Fibroblast of lung (primary cell): ENCODE results near the gene GNGT2. TPM values are rescaled to one million over a fixed set of nuclear protein-coding genes. Genes with fewer than 3 reads are reported as not detected.
"Not testable (repeated sequence)": the region's sequence is repeated elsewhere in the genome, so short reads cannot be mapped to it uniquely, and the experiment has no call there.

Experiments
- DNase-seq, 2 donors: peaks; one replicate each; pipeline versions ENCODE4 v3.0.0 to v3.0.0-alpha.2; 2010; ENCODE audit warnings: low read depth in 2 of 2
- H2AFZ ChIP-seq: 2 replicates; pipeline ENCODE4 v1.5.1; 2012; ENCODE audit warnings: low read length, control low read depth, inconsistent platforms
- H3K27ac ChIP-seq: 2 replicates; pipeline ENCODE4 v1.5.1; 2011; ENCODE audit warnings: low read length, control low read depth; ENCODE audit not compliant: insufficient read depth
- H3K27me3 ChIP-seq: 2 replicates; pipeline ENCODE4 v1.5.1; 2011; ENCODE audit warnings: mild to moderate bottlenecking, low read length; ENCODE audit not compliant: control insufficient read depth, insufficient read depth
- H3K36me3 ChIP-seq: 2 replicates; pipeline ENCODE4 v1.5.1; 2011; ENCODE audit warnings: low read length; ENCODE audit not compliant: control insufficient read depth, insufficient read depth
- H3K4me1 ChIP-seq: 2 replicates; pipeline ENCODE4 v1.5.1; 2011; ENCODE audit warnings: low read length; ENCODE audit not compliant: control insufficient read depth, insufficient read depth; ENCODE audit errors: extremely low read depth
- H3K4me2 ChIP-seq: 2 replicates; pipeline ENCODE4 v1.5.1; 2011; ENCODE audit warnings: low read length, control low read depth; ENCODE audit not compliant: insufficient read depth; ENCODE audit errors: extremely low read depth
- H3K4me3 ChIP-seq, 4 experiments: fragments of 200-600 bp in 1 of 4; sonication (generic) in 1 of 4; replicated peaks in 1 of 4; 2 replicates each; pipeline ENCODE4 v1.5.1; 2011 to 2016; ENCODE audit warnings: low read length in 4 of 4, low read depth in 3 of 4, mild to moderate bottlenecking in 3 of 4, control low read depth in 2 of 4, inconsistent platforms in 1 of 4, mixed read lengths in 1 of 4; ENCODE audit not compliant: insufficient read depth in 1 of 4; ENCODE audit errors: control extremely low read depth in 1 of 4
- H3K79me2 ChIP-seq: 2 replicates; pipeline ENCODE4 v1.5.1; 2012; ENCODE audit warnings: mild to moderate bottlenecking, low read length, inconsistent platforms; ENCODE audit not compliant: control insufficient read depth, insufficient read depth
- H3K9ac ChIP-seq: 2 replicates; pipeline ENCODE4 v1.5.1; 2011; ENCODE audit warnings: mild to moderate bottlenecking, low read length, control low read depth; ENCODE audit not compliant: insufficient read depth
- H3K9me3 ChIP-seq: 2 replicates; pipeline ENCODE4 v1.5.1; 2012; ENCODE audit warnings: low read depth, low read length; ENCODE audit not compliant: control insufficient read depth, insufficient read depth
- H4K20me1 ChIP-seq: 2 replicates; pipeline ENCODE4 v1.5.1; 2011; ENCODE audit warnings: low read length; ENCODE audit not compliant: control insufficient read depth, insufficient read depth; ENCODE audit errors: extremely low read depth
- EZH2 ChIP-seq: IDR thresholded peaks from 2 replicates; pipeline ENCODE4 v1.5.1; 2012; ENCODE audit warnings: low read length, control low read depth, mild to moderate bottlenecking; ENCODE audit errors: missing control alignments
- polyA plus RNA-seq, 2 donors: library from polyadenylated mRNA; depleted of rRNA in 1 of 2; stranded (reverse) in 1 of 2; unstranded in 1 of 2; fragments of >200 nt; gene quantifications; 2 replicates each; pipeline ENCODE4 v1.2.1, GENCODE V29; 2011 to 2012; ENCODE audit warnings: missing spikeins in 1 of 2
- total RNA-seq: library from RNA; depleted of rRNA; stranded (reverse); fragments of >200 nt; gene quantifications from 2 replicates; pipeline ENCODE4 v1.2.1, GENCODE V29; 2014
- TF ChIP-seq, protein P1 (sequence below), 2 donors: IDR thresholded peaks in 1 of 2; conservative IDR thresholded peaks in 1 of 2; 1 replicate in 1 of 2; 2 replicates in 1 of 2; pipeline ENCODE4 v1.5.1; 2011 to 2012; ENCODE audit warnings: low read length in 2 of 2, control low read depth in 1 of 2, inconsistent platforms in 1 of 2, low read depth in 1 of 2, mild to moderate bottlenecking in 1 of 2

The GNGT2 gene
- total and polyA plus RNA-seq, 2 donors (not counting 1 experiment from before 2014, with no cell fraction given): 3.7 TPM; not detected in 1

DNA sequence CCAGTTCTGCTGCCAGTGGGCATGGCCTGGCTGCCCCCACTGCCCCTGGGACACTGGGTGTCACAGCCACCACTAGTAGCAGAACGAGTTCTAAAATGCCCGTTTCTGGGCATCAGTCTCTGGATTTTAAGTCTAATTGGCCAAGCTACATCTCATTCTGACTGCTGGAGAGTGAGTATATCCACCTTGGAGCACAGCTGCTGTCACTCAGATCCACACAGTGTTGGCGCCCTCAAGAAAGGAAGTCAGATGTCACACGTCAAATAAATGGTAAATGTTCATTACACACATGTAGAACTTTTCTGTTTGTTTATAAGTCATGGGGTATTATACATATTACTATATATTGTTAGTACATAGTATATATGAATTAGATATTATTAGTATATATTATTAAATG, 19.4 kb downstream of the GNGT2 start:
- Histone ChIP-seq H3K9me3 (no peaks in the 10 kb centered on the region), H3K36me3 (no peaks in the 10 kb centered on the region), H3K4me2 (no peak overlapping the region), H3K4me1 (peaks cover 3% of the 10 kb centered on the region), H3K79me2 (no peaks in the 10 kb centered on the region), H3K9ac (no peak overlapping the region), H3K27ac (no peak overlapping the region), H2AFZ (no peak overlapping the region), H3K4me3 (no peak overlapping the region), H4K20me1 (no peaks in the 10 kb centered on the region), H3K27me3 (no peaks in the 10 kb centered on the region)
- no peak for DNase-seq
- TF ChIP-seq EZH2: no peak
- TF ChIP-seq, protein P1, sequence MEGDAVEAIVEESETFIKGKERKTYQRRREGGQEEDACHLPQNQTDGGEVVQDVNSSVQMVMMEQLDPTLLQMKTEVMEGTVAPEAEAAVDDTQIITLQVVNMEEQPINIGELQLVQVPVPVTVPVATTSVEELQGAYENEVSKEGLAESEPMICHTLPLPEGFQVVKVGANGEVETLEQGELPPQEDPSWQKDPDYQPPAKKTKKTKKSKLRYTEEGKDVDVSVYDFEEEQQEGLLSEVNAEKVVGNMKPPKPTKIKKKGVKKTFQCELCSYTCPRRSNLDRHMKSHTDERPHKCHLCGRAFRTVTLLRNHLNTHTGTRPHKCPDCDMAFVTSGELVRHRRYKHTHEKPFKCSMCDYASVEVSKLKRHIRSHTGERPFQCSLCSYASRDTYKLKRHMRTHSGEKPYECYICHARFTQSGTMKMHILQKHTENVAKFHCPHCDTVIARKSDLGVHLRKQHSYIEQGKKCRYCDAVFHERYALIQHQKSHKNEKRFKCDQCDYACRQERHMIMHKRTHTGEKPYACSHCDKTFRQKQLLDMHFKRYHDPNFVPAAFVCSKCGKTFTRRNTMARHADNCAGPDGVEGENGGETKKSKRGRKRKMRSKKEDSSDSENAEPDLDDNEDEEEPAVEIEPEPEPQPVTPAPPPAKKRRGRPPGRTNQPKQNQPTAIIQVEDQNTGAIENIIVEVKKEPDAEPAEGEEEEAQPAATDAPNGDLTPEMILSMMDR (conservative IDR thresholded peaks at IDR 0.05 in 1 of 2, IDR thresholded peaks at IDR 0.05 in 1 of 2; ENCODE audit: low read depth in 1 of 2, low read length in 2 of 2): no peak

DNA sequence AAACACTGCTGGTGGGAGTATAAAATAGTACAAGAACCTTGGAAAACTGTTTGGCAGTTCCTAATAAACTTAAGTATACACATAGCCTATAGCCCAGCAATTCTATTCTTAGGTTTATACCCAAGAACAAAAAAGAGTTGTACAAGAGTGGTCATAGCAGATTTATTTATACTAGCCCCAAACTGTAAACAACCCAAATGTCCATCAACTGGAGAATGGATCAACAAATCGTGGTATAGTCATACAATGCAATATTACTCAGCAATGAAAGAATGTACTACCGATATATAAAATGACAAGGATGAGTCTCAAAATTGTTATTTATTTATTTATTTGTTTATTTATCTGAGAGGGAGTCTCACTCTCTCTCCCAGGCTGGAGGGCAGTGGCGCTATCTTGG, 23.1 kb downstream of the GNGT2 start:
- H3K9ac ChIP-seq: no peak overlapping the region
- no peak overlapping the region for H3K4me3 ChIP-seq
- H2AFZ ChIP-seq: no peak overlapping the region
- H3K4me2 ChIP-seq: no peak overlapping the region
- no peaks in the 10 kb centered on the region for H3K4me1 ChIP-seq
- DNase-seq: no peak
- H4K20me1 ChIP-seq: no peaks in the 10 kb centered on the region
- H3K36me3 ChIP-seq: no peaks in the 10 kb centered on the region
- no peak overlapping the region for H3K27ac ChIP-seq
- no peaks in the 10 kb centered on the region for H3K79me2 ChIP-seq
- TF ChIP-seq EZH2: no peak
- TF ChIP-seq, protein P1 (conservative IDR thresholded peaks at IDR 0.05 in 1 of 2, IDR thresholded peaks at IDR 0.05 in 1 of 2; ENCODE audit: low read depth in 1 of 2, low read length in 2 of 2): no peak
- H3K27me3 ChIP-seq: no peaks in the 10 kb centered on the region
- no peaks in the 10 kb centered on the region for H3K9me3 ChIP-seq

DNA sequence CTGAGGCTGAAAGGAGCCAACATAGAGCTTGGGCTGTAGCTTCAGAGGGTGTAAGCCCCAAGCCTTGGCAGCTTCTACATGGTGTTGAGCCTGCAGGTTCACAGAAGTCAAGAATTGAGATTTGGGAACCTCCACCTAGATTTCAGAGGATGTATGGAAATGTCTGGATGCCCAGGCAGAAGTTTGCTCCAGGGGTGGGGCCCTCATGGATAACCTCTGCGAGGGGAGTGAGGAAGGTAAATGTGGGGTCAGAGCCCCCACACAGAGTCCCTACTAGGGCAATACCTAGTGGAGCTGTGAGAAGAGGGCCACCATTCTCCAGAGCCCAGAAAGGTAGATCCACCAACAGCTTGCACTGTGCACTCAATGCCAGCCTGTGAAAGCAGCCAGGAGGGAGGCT, 25.0 kb downstream of the GNGT2 start:
- not testable (repeated sequence) for H3K9ac ChIP-seq, H3K27me3 ChIP-seq, H3K4me2 ChIP-seq, H2AFZ ChIP-seq, H3K9me3 ChIP-seq, H3K36me3 ChIP-seq, H3K79me2 ChIP-seq, H3K4me1 ChIP-seq, H3K4me3 ChIP-seq, DNase-seq, H3K27ac ChIP-seq, H4K20me1 ChIP-seq

DNA sequence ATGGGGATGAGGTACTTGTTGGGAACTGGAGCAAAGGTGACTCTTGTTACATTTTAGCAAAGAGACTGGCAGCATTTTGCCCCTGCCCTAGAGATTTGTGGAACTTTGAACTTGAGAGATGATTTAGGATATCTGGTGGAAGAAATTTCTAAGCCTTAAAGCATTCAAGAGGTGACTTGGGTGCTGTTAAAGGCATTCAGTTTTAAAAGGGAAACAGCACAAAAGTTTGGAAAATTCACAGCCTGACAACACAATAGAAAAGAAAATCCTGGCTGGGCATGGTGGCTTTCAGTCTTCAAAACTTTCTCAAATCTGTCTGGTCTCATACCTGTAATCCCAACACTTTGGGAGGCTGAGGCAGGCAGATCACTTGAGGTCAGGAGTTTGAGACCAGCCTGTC, 25.9 kb downstream of the GNGT2 start:
- H3K4me1 ChIP-seq, H3K9ac ChIP-seq, H3K4me2 ChIP-seq, DNase-seq, H2AFZ ChIP-seq, H3K27me3 ChIP-seq, H3K36me3 ChIP-seq, H3K4me3 ChIP-seq, H3K79me2 ChIP-seq, H3K9me3 ChIP-seq, H3K27ac ChIP-seq, H4K20me1 ChIP-seq: not testable (repeated sequence)
